Upper lobe of left lung (tissue), 4 donors: ENCODE results near the gene CACNB4.

Experiments used
- CTCF ChIP-seq, 6 experiments: fragments of 450-650 bp in 4 of 6; fragments of 200-600 bp in 2 of 6; sonication (generic) in 2 of 6; IDR thresholded peaks; one replicate each; pipeline ENCODE4 v1.5.1; 2016 to 2019; ENCODE audit warnings: antibody characterized with exemption in 6 of 6
- EP300 ChIP-seq, 4 donors: sonication (generic); formaldehyde crosslinking; IDR thresholded peaks; one replicate each; pipeline ENCODE4 v1.5.1; 2017; ENCODE audit warnings: antibody characterized with exemption in 4 of 4, control low read depth in 2 of 4

DNA sequence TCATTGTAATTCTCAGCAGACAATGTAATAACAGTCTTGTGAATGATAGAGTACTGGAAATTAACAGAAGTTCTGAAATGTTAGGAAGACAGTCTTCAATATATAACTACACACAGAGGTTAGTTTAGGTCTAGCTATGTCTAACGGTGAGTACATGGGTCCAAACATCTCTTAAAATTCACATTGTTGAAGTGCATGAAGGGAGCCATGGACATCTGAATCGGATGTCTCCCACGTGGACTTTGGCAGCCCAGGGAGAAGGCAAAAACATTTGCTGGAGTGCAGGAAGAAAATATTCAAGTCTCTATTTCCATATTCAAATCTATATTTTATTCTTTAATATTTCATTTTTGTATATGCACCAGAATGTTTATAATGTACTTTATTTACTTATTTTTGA lies 34.8 kb downstream of the CACNB4 start:
- no peak for TF ChIP-seq CTCF (IDR thresholded peaks at IDR 0.05)
- TF ChIP-seq EP300 (IDR thresholded peaks at IDR 0.05) = no peak
